GM12801 (cell line): ENCODE results near the gene ACACB.

Experiments
- CTCF ChIP-seq: IDR thresholded peaks from one replicate; pipeline ENCODE4 v1.5.1; 2011; ENCODE audit warnings: control low read depth; ENCODE audit not compliant: insufficient read length; ENCODE audit errors: extremely low read depth

Gene ACACB

GRCh38 chr12:109304485-109304884, 188.1 kb downstream of the ACACB start:
- no peak for TF ChIP-seq CTCF

GRCh38 chr12:109305547-109305946, 189.2 kb downstream of the ACACB start:
- TF ChIP-seq CTCF = no peak

GRCh38 chr12:109307051-109307450, 190.7 kb downstream of the ACACB start:
- no peak for TF ChIP-seq CTCF

GRCh38 chr12:109308534-109309380, 192.4 kb downstream of the ACACB start, which contains the start of gene FOXN4:
FOXN4 (minus strand) TSS chr12:109309284; CDS start chr12:109308321, 963 bp downstream.
- no peak for TF ChIP-seq CTCF

GRCh38 chr12:109309381-109310246, 193.2 kb downstream of the ACACB start:
- no peak for TF ChIP-seq CTCF

GRCh38 chr12:109310247-109311125, 194.1 kb downstream of the ACACB start:
- TF ChIP-seq CTCF = no peak
